Stimulated activated memory B cell treated with anti-CD40 and anti-IgM and Interleukin-4, amounts not matched to agents 10 μg/mL and 1 μg/mL and 100 μg/mL, for 72 hours (primary cell): ENCODE data around the gene LMAN2L.

ENCODE experiments used
- ATAC-seq: fragments of 150-1000 bp; cut with Tn5 transposase; 2 replicates; pipeline ENCODE4 v1.10.0; 2021
- H3K27ac Mint-ChIP-seq: one replicate; pipeline ENCODE4 v1.8.0; 2022; ENCODE audit warnings: mild to moderate bottlenecking, mixed read lengths
- H3K27me3 Mint-ChIP-seq: one replicate; pipeline ENCODE4 v1.8.0; 2022; ENCODE audit warnings: mixed read lengths
- H3K36me3 Mint-ChIP-seq: one replicate; pipeline ENCODE4 v1.8.0; 2022; ENCODE audit warnings: mixed read lengths
- H3K4me1 Mint-ChIP-seq: one replicate; pipeline ENCODE4 v1.8.0; 2022; ENCODE audit warnings: mixed read lengths
- H3K4me3 Mint-ChIP-seq: one replicate; pipeline ENCODE4 v1.8.0; 2022; ENCODE audit warnings: mild to moderate bottlenecking, moderate library complexity, mixed read lengths
- H3K9me3 Mint-ChIP-seq: one replicate; pipeline ENCODE4 v1.8.0; 2022; ENCODE audit warnings: mixed read lengths

LMAN2L gene

DNA sequence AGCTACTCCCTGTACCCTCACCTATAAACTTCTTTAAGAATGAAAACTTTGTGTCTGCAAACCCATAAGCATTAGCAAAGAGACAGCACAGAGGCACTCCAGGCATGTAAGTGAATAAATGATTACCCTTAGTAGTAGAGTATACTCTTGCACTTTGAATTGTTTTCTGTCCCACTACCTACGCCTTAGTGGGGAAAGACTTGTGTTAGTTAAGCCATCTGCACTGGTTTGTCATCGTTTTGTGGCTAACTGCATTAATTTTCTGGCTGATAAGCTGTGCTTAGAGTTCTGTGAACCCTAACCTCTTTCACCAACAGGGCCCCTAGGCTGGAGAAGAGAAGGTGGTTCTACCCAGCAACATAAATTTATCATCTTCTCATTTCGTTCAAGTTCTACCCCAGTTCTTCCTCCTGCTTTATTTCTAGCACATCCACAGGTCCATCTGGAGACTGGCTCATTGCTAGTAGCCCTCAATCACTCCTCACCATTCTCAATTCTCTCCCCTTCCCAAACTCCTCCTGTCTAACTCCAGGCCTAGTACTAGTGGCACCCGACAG, 710 bp downstream of the LMAN2L start:
- Mint-ChIP-seq H3K4me1 (peaks cover 27% of the 10 kb centered on the region), H3K36me3 (peaks cover 10% of the 10 kb centered on the region)
- ATAC-seq: no peak

GRCh38 chr2:96737831-96738230, 2.0 kb downstream of the LMAN2L start:
- no peak overlapping the region for H3K4me3 Mint-ChIP-seq
- no peak for ATAC-seq
- no peaks in the 10 kb centered on the region for H3K9me3 Mint-ChIP-seq
- peaks cover 24% of the 10 kb centered on the region for H3K36me3 Mint-ChIP-seq
- no peaks in the 10 kb centered on the region for H3K27me3 Mint-ChIP-seq
- H3K4me1 Mint-ChIP-seq: peaks cover 27% of the 10 kb centered on the region
- H3K27ac Mint-ChIP-seq: no peak overlapping the region

More for the DNA sequence above, 710 bp downstream of the LMAN2L start:
- H3K9me3 Mint-ChIP-seq: no peaks in the 10 kb centered on the region
- peak overlapping the region; percentile 94 for H3K4me3 Mint-ChIP-seq
- no peaks in the 10 kb centered on the region for H3K27me3 Mint-ChIP-seq
- H3K27ac Mint-ChIP-seq: peak overlapping the region; percentile 88

DNA sequence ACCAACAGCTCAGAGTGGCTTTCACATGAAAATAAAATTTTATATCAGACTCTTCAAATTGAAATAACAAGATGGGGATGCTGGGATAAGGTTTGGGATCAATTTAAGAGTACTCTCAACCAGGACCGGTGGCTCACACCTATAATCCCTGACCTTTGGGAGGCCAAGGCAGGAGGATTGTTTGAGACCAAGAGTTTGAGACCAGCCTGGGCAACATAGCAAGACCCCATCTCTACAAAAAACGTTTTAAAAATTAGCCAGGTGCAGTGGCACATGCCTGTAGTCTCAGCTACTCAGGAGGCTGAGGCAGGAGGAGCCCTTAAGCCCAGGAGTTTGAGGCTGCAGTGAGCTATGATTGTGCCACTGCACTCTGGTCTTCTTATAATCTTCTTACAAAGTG, 2.6 kb downstream of the LMAN2L start:
- Mint-ChIP-seq H3K9me3 (no peaks in the 10 kb centered on the region), H3K4me3 (no peak overlapping the region), H3K27ac (no peak overlapping the region), H3K36me3 (peaks cover 28% of the 10 kb centered on the region), H3K27me3 (no peaks in the 10 kb centered on the region), H3K4me1 (peaks cover 27% of the 10 kb centered on the region)
- ATAC-seq: no peak

DNA sequence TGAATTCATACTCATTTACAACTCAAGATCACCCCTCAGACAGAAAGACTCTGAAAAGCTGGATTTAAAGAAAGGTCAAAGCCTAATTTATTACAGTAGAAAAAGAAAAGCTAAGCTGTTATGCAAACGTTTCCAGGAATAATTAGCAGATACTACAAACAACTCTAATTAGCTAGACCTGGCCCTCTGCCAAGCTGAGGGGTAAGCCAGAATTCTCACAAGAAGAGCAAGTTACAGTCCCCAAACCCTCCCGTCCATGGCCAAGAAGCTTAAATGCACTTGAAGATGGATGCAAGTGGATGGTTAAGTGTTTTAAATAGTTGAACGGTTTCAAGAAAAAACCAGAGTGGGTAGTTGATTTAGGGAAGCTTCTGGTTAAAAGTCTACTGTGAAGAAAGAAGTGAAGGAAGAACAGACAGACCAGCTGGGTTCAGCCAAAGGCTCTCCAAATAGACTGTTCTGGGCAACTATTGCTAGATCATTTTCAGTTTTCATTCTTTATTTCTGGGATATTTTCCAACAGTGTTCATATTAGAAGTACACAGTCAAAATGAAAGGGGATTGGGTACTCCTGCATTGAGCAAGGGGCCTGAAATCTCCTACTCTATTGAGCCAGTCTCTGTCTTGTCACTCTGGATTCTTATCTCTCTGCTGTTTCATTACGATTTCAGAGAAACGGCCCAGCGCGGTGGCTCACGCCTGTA, 4.8 kb downstream of the LMAN2L start:
- Mint-ChIP-seq H3K9me3 (no peaks in the 10 kb centered on the region), H3K27ac (no peak overlapping the region), H3K4me3 (no peak overlapping the region), H3K36me3 (peaks cover 45% of the 10 kb centered on the region), H3K27me3 (no peaks in the 10 kb centered on the region), H3K4me1 (peaks cover 21% of the 10 kb centered on the region)
- no peak for ATAC-seq

GRCh38 chr2:96733931-96734330, 5.9 kb downstream of the LMAN2L start:
- H3K9me3 Mint-ChIP-seq: no peaks in the 10 kb centered on the region
- H3K36me3 Mint-ChIP-seq: peaks cover 46% of the 10 kb centered on the region
- H3K27ac Mint-ChIP-seq: no peak overlapping the region
- no peaks in the 10 kb centered on the region for H3K27me3 Mint-ChIP-seq
- peaks cover 10% of the 10 kb centered on the region for H3K4me1 Mint-ChIP-seq
- no peak overlapping the region for H3K4me3 Mint-ChIP-seq
- no peak for ATAC-seq

GRCh38 chr2:96730212-96730611, 9.7 kb downstream of the LMAN2L start:
- H3K4me1 Mint-ChIP-seq: no peaks in the 10 kb centered on the region
- peaks cover 57% of the 10 kb centered on the region for H3K36me3 Mint-ChIP-seq
- ATAC-seq: no peak
- H3K27ac Mint-ChIP-seq: no peak overlapping the region
- no peaks in the 10 kb centered on the region for H3K27me3 Mint-ChIP-seq
- H3K9me3 Mint-ChIP-seq: no peaks in the 10 kb centered on the region
- H3K4me3 Mint-ChIP-seq: no peak overlapping the region

DNA sequence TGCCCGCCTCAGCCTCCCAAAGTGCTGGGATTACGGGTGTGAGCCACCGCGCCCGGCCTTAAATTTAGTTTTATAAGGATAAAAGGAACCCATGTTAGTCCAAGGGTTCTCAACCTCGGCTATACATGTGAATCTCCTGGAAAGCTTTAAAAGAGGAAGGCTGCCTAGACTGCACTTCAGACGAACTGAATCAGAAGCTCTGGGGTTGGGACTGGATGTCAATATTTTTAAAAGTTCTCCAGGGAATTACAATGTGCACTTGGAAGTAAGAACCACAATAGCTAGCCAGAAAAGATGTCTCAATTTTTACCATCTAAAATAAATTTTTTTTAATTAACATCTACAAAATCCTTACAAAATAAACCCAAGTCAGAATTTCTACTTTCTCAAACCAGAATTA, 10.1 kb downstream of the LMAN2L start:
- H3K4me1 Mint-ChIP-seq: no peaks in the 10 kb centered on the region
- H3K36me3 Mint-ChIP-seq: peaks cover 52% of the 10 kb centered on the region
- H3K27ac Mint-ChIP-seq: no peak overlapping the region
- H3K27me3 Mint-ChIP-seq: no peaks in the 10 kb centered on the region
- no peak for ATAC-seq
- no peak overlapping the region for H3K4me3 Mint-ChIP-seq
- no peaks in the 10 kb centered on the region for H3K9me3 Mint-ChIP-seq

DNA sequence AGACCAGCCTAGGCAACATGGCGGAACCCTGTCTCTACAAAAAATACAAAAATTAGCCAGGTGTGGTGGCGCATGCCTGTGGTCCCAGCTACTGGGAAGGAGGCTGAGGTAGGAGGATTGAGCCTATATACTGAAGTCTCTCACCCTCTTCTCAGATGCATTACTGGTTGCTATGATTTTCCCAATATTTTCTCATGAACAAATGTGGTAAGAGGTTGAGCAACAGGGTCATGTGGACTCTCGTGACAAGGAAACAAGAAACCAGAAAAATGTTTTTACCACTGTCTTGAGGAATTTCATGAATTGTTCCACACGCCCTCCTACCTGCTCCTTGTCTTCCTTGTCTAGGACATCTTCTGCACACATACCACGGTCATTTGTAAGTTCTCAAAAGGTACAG, 12.4 kb downstream of the LMAN2L start:
- Mint-ChIP-seq H3K36me3 (peaks cover 37% of the 10 kb centered on the region), H3K4me3 (no peak overlapping the region), H3K27ac (no peak overlapping the region), H3K9me3 (no peaks in the 10 kb centered on the region), H3K27me3 (no peaks in the 10 kb centered on the region), H3K4me1 (no peaks in the 10 kb centered on the region)
- no peak for ATAC-seq

DNA sequence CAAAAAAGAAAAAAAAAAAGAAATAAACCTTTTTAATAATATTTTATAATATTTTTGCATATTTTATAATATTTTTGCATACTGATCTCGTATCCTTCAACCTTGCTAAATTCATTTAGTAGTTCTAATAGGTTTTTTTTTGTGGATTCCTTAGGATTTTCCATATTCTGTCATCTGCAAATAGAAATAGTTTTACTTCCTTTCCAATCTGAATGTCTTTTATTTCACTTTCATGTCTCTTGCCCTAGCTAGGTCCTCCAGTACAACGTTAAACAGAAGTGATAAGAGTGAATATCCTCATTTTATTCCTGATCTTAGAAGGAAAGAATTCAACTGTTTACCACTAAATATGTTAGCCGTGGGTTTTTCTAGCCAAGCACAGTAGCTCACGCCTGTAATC, 13.7 kb downstream of the LMAN2L start:
- Mint-ChIP-seq H3K4me1 (no peaks in the 10 kb centered on the region), H3K4me3 (no peak overlapping the region), H3K36me3 (peaks cover 30% of the 10 kb centered on the region), H3K9me3 (no peaks in the 10 kb centered on the region), H3K27me3 (no peaks in the 10 kb centered on the region), H3K27ac (no peak overlapping the region)
- no peak for ATAC-seq

DNA sequence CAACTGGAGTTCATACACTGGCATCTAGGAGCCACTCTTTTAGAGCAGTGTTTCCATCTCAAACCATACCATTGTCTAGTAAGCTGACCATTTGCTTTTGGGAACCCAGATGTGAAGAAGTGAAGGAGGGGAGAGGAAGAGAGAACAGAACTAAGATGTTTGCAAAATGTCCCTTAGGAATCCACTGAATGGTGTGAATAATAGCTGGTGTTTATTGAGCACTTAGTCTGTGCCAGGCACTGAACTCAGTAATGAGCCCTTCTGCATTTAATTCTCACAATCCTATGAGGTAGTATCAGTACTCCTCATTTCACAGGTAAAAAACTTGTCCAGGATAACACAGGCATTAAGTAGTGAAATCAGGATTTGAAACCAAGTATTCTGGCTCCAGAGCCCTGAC, 23.5 kb downstream of the LMAN2L start:
- H3K36me3 Mint-ChIP-seq: peaks cover 29% of the 10 kb centered on the region
- ATAC-seq: no peak
- no peaks in the 10 kb centered on the region for H3K4me1 Mint-ChIP-seq
- H3K4me3 Mint-ChIP-seq: no peak overlapping the region
- no peak overlapping the region for H3K27ac Mint-ChIP-seq
- no peaks in the 10 kb centered on the region for H3K27me3 Mint-ChIP-seq
- no peaks in the 10 kb centered on the region for H3K9me3 Mint-ChIP-seq

DNA sequence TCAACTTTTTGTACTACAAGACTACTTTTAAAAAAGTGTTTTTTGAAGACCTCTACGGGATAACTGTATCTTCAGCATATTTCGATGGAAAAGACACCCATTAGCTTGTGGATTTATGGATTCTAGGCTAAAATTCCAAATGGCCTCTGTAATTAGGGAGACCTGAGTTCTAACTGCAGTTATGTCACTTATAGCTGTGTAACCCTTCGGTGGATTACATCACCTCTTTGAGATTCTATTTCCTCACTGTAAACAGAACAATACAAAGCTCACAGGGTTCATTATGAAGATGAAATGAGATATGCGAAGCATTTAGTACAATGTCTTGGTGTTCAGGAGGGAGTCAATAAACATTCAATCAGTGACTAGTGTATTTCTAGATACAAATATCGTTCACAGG, 24.2 kb downstream of the LMAN2L start:
- H3K27me3 Mint-ChIP-seq: no peaks in the 10 kb centered on the region
- no peak for ATAC-seq
- no peak overlapping the region for H3K27ac Mint-ChIP-seq
- peaks cover 31% of the 10 kb centered on the region for H3K36me3 Mint-ChIP-seq
- H3K4me1 Mint-ChIP-seq: no peaks in the 10 kb centered on the region
- H3K4me3 Mint-ChIP-seq: no peak overlapping the region
- H3K9me3 Mint-ChIP-seq: no peaks in the 10 kb centered on the region

DNA sequence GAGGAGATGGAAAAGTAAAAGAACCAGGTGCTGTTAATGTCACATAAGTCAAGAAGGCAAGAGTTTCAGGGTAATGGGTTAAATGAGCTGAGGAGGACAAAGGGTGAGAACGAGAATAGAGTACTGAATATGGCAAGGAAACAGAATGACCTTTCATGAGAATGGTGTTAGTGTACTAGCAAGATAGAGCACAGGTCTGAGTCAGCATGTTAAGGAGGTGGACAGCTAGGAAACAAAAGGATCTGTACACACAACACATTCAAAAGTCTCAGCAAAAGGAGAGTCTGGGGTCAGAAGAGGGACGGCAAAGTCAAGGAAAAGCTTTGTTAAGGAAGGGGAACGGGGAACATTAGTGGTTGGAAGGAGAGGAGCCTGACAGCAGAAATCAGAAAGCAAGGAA, 28.9 kb downstream of the LMAN2L start:
- no peak for ATAC-seq
- no peaks in the 10 kb centered on the region for H3K4me1 Mint-ChIP-seq
- H3K27ac Mint-ChIP-seq: no peak overlapping the region
- no peak overlapping the region for H3K4me3 Mint-ChIP-seq
- H3K9me3 Mint-ChIP-seq: no peaks in the 10 kb centered on the region
- peaks cover 48% of the 10 kb centered on the region for H3K36me3 Mint-ChIP-seq
- no peaks in the 10 kb centered on the region for H3K27me3 Mint-ChIP-seq

DNA sequence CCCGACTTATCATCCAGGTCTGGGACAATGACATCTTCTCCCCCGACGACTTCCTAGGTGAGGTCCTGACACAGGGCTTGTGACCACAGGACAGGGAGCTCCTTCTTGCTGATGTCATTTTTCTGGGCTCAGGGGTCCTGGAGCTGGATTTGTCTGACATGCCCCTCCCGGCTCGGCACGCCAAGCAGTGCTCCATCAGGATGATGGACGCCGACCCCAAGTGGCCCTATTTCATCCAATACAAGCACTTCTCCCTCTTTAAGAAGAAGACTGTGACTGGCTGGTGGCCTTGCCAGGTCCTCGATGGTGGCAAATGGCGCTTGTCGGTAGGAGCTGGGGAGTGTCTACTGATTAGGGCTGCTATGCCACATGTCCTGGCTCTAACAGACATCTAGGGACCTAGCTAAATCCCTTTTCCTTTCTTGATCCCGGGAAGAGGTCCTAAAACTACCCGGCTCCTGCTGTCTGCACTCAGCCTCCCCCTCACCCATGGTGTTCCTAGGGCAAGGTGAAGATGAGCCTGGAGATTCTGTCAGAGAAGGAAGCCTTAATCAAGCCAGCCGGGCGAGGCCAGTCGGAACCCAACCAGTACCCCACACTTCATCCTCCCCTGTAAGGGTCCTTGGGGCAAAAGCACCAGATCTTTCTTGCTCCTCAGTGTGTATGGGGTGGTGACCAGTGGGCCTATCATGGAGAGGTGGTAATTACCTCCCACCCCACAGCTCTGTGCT, 36.7 kb downstream of the LMAN2L start:
- no peak overlapping the region for H3K27ac Mint-ChIP-seq

GRCh38 chr2:96702098-96702785, 37.6 kb downstream of the LMAN2L start:
- H3K4me3 Mint-ChIP-seq: no peak overlapping the region
- H3K27ac Mint-ChIP-seq: no peak overlapping the region
- H3K9me3 Mint-ChIP-seq: no peaks in the 10 kb centered on the region
- H3K36me3 Mint-ChIP-seq: peaks cover 39% of the 10 kb centered on the region
- peaks cover 10% of the 10 kb centered on the region for H3K4me1 Mint-ChIP-seq
- no peak for ATAC-seq
- H3K27me3 Mint-ChIP-seq: no peaks in the 10 kb centered on the region

More for the DNA sequence above, 36.7 kb downstream of the LMAN2L start:
- Mint-ChIP-seq H3K27me3 (no peaks in the 10 kb centered on the region), H3K9me3 (no peaks in the 10 kb centered on the region), H3K4me3 (no peak overlapping the region), H3K4me1 (peaks cover 10% of the 10 kb centered on the region), H3K36me3 (peaks cover 41% of the 10 kb centered on the region)
- ATAC-seq: no peak

GRCh38 chr2:96701636-96702035, 38.2 kb downstream of the LMAN2L start:
- Mint-ChIP-seq H3K36me3 (peaks cover 33% of the 10 kb centered on the region), H3K4me1 (peaks cover 10% of the 10 kb centered on the region), H3K9me3 (no peaks in the 10 kb centered on the region), H3K27ac (no peak overlapping the region), H3K4me3 (no peak overlapping the region), H3K27me3 (no peaks in the 10 kb centered on the region)
- ATAC-seq: no peak
